Erythroblast (primary cell): Measurements from ENCODE around the gene TNFAIP8L1.

ENCODE experiments used
- GATA1 ChIP-seq: IDR thresholded peaks from 2 replicates; pipeline ENCODE4 v1.6.1; 2011; ENCODE audit warnings: low read depth, mild to moderate bottlenecking, control low read depth, low read length, moderate library complexity
- POLR2A ChIP-seq: IDR thresholded peaks from 2 replicates; pipeline ENCODE4 v1.6.1; 2011; ENCODE audit warnings: mild to moderate bottlenecking, low read length

DNA sequence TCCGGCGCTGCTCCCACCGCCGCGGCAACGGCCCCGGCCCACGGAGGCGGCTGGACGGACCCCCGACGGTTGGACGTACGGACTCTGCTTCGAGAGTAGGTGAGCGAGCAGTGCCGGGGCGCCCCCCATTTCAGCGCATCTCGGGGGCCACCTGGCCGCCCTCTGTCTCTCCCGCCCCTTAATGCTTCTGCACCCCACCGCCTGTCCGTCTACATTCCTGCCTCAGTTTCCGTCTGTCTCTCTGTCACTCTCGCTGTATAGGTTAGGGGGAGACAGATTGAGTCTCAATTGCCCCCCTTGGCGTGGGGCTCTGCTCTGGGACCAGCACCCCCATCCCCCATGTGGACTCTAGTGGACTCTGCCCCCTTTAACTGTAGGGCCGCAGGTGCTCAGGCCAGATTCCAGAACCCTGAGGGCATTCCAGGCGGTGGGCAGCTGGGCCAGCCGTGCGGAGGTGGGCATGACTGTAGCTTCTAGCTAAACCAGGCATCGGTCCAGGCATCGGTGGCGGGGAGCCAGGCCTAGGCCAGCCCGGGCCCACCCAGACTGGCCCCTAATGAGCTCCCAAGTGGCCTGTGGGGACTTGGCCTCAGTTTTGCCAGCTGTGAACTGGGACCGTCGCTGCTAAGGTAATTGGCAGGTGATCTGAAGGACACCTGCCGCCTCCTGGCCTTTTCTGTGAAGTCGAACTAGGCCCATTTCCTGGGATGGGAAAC lies 373 bp downstream of the TNFAIP8L1 start:
- no peak for TF ChIP-seq POLR2A
- no peak for TF ChIP-seq GATA1
